Tibial artery (tissue), 4 donors: Measurements from ENCODE around the gene AQP6.

Source experiments
- DNase-seq, 2 donors: peaks; one replicate each; pipeline ENCODE4 v3.0.0-alpha.2; 2019
- H3K27ac ChIP-seq, 2 donors: fragments of 200-600 bp; sonication (generic) in 1 of 2; 1 replicate in 1 of 2; 2 replicates in 1 of 2; pipeline ENCODE4 v1.5.1; 2018 to 2019; ENCODE audit warnings: mild to moderate bottlenecking in 1 of 2
- H3K27me3 ChIP-seq, 2 donors: fragments of 200-600 bp; sonication (generic) in 1 of 2; one replicate each; pipeline versions ENCODE4 v1.5.1 to v1.6.0; 2016 to 2019
- H3K36me3 ChIP-seq, 3 donors: fragments of 200-600 bp; sonication (generic) in 2 of 3; one replicate each; pipeline ENCODE4 v1.5.1; 2016 to 2019; ENCODE audit warnings: mild to moderate bottlenecking in 2 of 3
- H3K4me1 ChIP-seq, 4 donors: fragments of 200-600 bp; sonication (generic) in 2 of 4; 1 replicate in 3 of 4; 2 replicates in 1 of 4; pipeline ENCODE4 v1.5.1; 2016 to 2019
- H3K4me3 ChIP-seq, 2 donors: fragments of 200-600 bp; sonication (generic) in 1 of 2; 1 replicate in 1 of 2; 2 replicates in 1 of 2; pipeline ENCODE4 v1.5.1; 2018 to 2019; ENCODE audit warnings: mild to moderate bottlenecking in 2 of 2
- H3K9me3 ChIP-seq, 3 donors: fragments of 200-600 bp; sonication (generic) in 1 of 3; one replicate each; pipeline ENCODE4 v1.5.1; 2016 to 2019
- intact Hi-C: fragments of 100-400 bp; cut with DNase I; formaldehyde crosslinking; loops from one replicate; pipeline ENCODE4 v1.15.0; 2023; ENCODE audit warnings: low total_unique reads
- TF ChIP-seq, protein P1 (sequence below), 2 experiments: fragments of 200-600 bp in 1 of 2; fragments of 450-650 bp in 1 of 2; IDR thresholded peaks; one replicate each; pipeline ENCODE4 v1.5.1; 2017 to 2019; ENCODE audit warnings: antibody characterized with exemption in 2 of 2, mild to moderate bottlenecking in 1 of 2, moderate library complexity in 1 of 2

Gene AQP6

DNA sequence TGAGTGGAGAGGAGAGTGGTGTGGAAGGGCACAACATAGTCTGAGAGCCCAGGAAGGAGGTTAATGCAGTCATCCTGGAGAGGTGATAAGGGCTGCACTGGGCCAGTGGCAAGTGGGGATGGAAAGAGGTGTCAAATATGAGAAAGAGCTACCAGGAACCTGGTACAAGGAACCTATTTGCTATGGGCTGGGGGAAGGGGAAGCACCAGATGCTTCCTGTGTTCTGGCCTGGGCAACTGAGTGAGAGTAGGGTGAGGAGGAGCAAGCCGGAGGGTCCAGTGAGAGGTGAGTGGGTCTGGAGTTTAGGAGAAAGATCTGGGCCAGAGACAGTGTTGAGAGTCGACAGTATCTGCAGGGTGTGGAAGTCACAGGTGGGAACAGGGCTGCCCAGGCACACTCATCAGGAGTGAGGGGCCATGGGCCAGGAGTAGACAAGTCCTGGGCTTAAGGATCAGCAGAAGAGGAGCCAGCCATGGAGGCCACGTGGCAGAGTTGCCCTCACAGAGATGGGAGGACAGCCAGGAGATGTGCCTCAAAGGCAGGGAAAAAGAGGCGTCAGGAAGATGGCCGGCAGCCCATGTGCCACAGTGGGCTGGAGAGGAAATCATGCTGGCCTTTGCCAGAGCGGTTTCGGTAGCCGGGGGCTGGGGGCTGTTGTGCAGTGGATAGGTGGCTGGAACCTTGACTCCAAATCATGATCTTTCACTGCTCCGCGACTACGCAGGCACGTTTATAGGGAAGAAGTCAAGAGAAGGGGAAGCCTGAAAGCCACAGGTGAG is 2.9 kb upstream of the AQP6 start:
- H3K4me3 ChIP-seq = no peak overlapping the region
- no peak overlapping the region for H3K27ac ChIP-seq
- intact Hi-C loops = loop anchor here (5.0 kb wide), 1 partner anchor 87 kb away; the partner anchor contains the start of gene ASIC1
- peak in 1 of 2 donors; percentile 46 for DNase-seq
- H3K27me3 ChIP-seq = peaks cover 0 to 55% of the 10 kb centered on the region in 2 donors
- no peaks in the 10 kb centered on the region for H3K36me3 ChIP-seq
- H3K4me1 ChIP-seq = peaks cover 0 to 22% (median 17%) of the 10 kb centered on the region in 4 donors
- TF ChIP-seq, protein P1, sequence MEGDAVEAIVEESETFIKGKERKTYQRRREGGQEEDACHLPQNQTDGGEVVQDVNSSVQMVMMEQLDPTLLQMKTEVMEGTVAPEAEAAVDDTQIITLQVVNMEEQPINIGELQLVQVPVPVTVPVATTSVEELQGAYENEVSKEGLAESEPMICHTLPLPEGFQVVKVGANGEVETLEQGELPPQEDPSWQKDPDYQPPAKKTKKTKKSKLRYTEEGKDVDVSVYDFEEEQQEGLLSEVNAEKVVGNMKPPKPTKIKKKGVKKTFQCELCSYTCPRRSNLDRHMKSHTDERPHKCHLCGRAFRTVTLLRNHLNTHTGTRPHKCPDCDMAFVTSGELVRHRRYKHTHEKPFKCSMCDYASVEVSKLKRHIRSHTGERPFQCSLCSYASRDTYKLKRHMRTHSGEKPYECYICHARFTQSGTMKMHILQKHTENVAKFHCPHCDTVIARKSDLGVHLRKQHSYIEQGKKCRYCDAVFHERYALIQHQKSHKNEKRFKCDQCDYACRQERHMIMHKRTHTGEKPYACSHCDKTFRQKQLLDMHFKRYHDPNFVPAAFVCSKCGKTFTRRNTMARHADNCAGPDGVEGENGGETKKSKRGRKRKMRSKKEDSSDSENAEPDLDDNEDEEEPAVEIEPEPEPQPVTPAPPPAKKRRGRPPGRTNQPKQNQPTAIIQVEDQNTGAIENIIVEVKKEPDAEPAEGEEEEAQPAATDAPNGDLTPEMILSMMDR (IDR thresholded peaks at IDR 0.05) = no peak
- H3K9me3 ChIP-seq = no peaks in the 10 kb centered on the region

DNA sequence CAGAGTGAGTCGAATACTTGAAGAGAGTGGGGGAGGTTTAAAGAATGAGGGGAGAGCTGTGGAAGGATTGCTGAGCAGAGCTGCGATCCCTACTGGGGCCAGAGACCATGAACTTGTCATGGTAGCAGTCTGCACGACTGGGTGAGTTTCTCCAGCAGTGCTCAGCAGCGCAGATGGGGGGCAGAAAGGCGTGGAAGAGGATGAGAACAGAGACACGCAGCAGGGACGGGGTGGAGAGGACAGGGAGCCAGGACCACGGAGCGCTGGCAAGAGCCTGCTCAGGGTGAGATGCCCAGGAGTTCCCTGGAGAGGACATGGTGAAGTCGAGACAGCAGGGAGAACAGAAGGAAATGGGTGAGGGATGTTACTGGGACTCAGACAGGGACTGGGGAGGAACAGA is 2.1 kb upstream of the AQP6 start:
- intact Hi-C loops = no loop called here
- Histone ChIP-seq H3K27ac (no peak overlapping the region), H3K36me3 (no peaks in the 10 kb centered on the region), H3K4me3 (no peak overlapping the region), H3K9me3 (no peaks in the 10 kb centered on the region), H3K27me3 (peaks cover 0 to 51% of the 10 kb centered on the region in 2 donors), H3K4me1 (peaks cover 0 to 28% (median 23%) of the 10 kb centered on the region in 4 donors)
- peak in 1 of 2 donors; percentile 53 for DNase-seq
- TF ChIP-seq, protein P1 (IDR thresholded peaks at IDR 0.05) = no peak

DNA sequence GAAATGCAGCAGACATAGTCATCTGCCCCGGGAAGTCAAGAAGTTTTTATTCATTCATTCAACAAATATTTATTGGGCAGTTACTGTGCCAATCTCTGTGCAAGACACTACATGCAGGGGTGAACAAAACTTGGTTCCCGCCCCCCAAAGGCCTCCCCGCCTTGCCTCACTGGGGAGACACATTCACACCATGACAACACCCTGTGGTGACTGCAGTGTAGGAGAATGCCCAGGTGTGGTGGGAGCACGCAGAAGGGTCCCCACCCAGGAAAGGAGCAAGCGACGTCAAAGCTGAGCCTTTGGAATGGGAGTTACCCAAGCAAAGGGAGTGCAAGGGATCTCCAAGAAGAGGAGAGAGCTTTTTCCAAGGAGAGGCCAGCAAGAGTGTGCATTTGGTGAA is 1.6 kb upstream of the AQP6 start:
- H3K36me3 ChIP-seq = no peaks in the 10 kb centered on the region
- no peaks in the 10 kb centered on the region for H3K9me3 ChIP-seq
- peaks cover 0 to 28% (median 23%) of the 10 kb centered on the region in 4 donors for H3K4me1 ChIP-seq
- H3K27me3 ChIP-seq = peaks cover 0 to 46% of the 10 kb centered on the region in 2 donors
- intact Hi-C loops = no loop called here
- DNase-seq = peak in 1 of 2 donors; percentile 41
- TF ChIP-seq, protein P1 (IDR thresholded peaks at IDR 0.05) = no peak
- no peak overlapping the region for H3K27ac ChIP-seq
- H3K4me3 ChIP-seq = no peak overlapping the region

DNA sequence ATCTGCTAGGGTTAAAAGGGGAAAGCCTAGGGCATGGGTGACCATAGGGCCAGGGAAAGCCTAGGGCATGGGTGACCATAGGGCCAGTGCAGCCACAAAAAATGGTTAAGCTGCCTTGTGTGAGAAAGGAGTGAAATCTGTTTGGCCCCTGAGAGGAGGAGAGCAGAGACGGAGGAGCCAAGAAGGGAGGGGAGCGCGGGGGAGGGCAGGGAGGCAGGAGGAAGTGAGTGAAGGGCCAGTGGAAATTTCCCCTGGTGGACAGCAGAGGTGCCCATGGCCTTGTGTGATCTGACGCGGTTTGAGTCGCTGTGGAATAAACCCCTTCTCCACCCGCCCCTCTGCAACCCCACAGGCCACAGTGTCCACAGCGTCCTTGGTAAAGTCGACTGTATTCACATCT is 618 bp upstream of the AQP6 start:
- no peak overlapping the region for H3K27ac ChIP-seq
- no peaks in the 10 kb centered on the region for H3K36me3 ChIP-seq
- peak in 1 of 2 donors; percentile 28 for DNase-seq
- H3K4me1 ChIP-seq = peaks cover 0 to 24% (median 19%) of the 10 kb centered on the region in 4 donors
- TF ChIP-seq, protein P1 (IDR thresholded peaks at IDR 0.05) = no peak
- intact Hi-C loops = no loop called here
- H3K9me3 ChIP-seq = no peaks in the 10 kb centered on the region
- no peak overlapping the region for H3K4me3 ChIP-seq
- peaks cover 0 to 36% of the 10 kb centered on the region in 2 donors for H3K27me3 ChIP-seq

DNA sequence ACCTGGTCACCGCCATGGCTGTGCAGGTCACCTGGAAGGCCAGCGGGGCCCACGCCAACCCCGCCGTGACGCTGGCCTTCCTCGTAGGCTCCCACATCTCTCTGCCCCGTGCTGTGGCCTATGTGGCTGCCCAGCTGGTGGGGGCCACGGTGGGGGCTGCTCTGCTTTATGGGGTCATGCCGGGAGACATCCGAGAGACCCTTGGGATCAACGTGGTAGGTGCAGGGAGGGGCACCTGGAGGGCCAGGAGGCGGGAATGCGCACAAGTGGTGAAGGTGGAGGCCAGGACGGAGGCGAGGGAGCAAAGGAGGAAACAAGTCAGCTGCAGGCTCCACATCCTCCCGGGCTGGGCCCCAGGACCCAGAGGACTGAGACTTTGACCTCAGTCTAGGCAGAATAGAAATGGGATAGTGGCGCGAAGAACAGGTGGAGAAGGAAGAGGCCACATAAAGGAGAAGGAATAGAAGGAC is 649 bp downstream of the AQP6 start:
- peak in 1 of 2 donors; percentile 49 for DNase-seq
- intact Hi-C loops = no loop called here
- TF ChIP-seq, protein P1 (IDR thresholded peaks at IDR 0.05) = no peak
- no peak overlapping the region for H3K27ac ChIP-seq
- H3K4me1 ChIP-seq = peaks cover 0 to 16% (median 12%) of the 10 kb centered on the region in 4 donors
- H3K27me3 ChIP-seq = peaks cover 0 to 24% of the 10 kb centered on the region in 2 donors
- H3K9me3 ChIP-seq = no peaks in the 10 kb centered on the region
- no peaks in the 10 kb centered on the region for H3K36me3 ChIP-seq
- H3K4me3 ChIP-seq = no peak overlapping the region
